NCI-H1436 treated with DMSO at 0.1 percent for 48 hours (cell line): ENCODE data around the gene STAT5A.
"Not testable (repeated sequence)": the region's sequence is repeated elsewhere in the genome, so short reads cannot be mapped to it uniquely, and the experiment has no call there.

ENCODE experiments used
- DNase-seq: peaks from one replicate; lab custom pipeline; 2025; lab: John Stamatoyannopoulos, UW

The STAT5A gene

DNA sequence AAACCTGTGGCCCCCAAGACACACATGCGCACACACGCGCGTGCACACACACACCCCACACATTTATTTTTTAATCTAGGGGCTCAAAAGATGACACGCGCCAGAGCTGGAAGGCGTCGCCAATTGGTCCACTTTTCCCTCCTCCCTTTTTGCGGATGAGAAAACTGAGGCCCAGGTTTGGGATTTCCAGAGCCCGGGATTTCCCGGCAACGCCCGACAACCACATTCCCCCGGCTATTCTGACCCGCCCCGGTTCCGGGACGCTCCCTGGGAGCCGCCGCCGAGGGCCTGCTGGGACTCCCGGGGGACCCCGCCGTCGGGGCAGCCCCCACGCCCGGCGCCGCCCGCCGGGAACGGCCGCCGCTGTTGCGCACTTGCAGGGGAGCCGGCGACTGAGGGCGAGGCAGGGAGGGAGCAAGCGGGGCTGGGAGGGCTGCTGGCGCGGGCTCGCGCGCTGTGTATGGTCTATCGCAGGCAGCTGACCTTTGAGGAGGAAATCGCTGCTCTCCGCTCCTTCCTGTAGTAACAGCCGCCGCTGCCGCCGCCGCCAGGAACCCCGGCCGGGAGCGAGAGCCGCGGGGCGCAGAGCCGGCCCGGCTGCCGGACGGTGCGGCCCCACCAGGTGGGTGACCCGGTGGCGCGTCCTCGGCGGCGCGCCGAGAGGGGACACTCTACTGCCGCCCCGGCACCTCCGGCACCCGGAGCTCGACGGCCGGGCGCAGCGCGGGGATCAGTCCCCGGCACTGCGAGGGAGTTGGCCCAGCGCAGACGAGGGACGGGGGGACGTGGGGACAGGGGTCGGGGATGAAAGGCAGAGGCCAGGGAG lies at the start of gene STAT5A:
TSS of gene STAT5A (plus strand) at position 522 of the 826 bp plus-strand sequence. CDS start 914 bp downstream, outside the sequence.
- no peak for DNase-seq

DNA sequence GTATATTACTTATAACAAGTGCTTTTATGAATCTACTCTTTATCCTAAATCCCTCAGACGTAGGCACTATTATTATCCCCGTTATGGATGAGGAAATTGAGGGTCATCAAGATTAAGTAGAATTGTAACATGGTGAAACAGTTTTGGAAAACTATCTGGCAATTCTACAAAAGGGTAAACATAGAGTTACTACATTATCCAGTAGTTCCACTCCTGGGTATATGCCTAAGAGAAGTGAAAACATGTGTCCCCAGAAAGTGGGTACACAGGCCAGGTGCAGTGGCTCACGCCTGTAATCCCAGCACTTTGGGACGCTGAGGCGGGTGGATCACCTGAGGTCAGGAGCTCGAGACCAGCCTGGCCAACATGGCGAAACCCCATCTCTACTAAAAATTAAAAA lies 48.7 kb upstream of the STAT5A start:
- DNase-seq, result not testable (repeated sequence)

DNA sequence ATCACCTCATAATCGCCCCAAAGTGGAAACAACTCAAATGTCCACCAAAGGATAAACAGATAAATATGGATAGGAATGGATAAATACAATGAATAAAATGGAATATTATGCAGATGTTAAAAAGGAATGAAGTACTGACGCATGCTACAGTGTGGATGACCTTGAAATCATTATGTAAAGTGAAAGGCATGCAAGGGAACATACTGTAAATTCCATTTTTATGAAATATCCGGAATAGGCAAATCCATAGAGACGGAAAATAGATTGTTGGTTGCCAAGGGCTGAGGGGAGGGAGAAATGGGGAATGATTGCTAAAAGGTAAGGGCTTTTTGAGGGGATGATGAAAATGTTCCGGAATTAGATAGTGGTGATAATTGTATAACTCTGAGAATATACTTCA lies 48.1 kb upstream of the STAT5A start:
- DNase-seq, result no peak

DNA sequence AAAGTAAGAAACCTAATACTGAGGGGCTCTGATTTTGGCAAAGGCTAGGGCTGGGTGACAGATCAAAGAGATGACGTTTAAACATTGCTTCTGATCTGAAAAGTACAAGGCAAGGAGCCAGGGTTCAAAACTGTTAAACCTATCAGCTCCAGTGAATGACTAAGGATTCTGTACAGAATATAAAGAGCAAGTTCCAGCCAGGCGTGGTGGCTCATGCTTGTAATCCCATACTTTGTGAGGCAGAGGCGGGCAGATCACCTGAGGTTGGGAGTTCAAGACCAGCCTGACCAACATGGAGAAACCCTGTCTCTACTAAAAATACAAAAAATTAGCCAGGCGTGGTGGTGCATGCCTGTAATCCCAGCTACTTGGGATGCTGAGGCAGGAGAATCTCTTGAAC lies 47.4 kb upstream of the STAT5A start:
- DNase-seq, result not testable (repeated sequence)

DNA sequence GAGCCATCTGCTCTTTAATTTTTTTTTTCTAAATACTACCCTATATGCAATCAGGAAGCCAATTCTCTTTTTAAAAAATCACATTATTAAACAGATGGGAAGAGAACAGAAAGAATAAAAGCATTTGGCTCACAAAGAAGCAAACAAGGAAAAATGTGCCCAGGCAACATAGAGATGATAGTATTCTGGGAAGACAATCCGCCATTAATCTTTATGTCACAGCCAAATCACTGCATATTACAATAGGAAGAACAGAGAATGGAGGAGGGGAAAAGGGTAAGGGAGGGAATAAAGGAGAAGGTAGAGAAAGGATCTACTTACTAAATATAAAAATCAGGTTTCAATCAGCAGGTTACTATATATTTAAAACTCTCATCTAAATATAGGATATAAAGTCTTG lies 46.4 kb upstream of the STAT5A start:
- no peak for DNase-seq

DNA sequence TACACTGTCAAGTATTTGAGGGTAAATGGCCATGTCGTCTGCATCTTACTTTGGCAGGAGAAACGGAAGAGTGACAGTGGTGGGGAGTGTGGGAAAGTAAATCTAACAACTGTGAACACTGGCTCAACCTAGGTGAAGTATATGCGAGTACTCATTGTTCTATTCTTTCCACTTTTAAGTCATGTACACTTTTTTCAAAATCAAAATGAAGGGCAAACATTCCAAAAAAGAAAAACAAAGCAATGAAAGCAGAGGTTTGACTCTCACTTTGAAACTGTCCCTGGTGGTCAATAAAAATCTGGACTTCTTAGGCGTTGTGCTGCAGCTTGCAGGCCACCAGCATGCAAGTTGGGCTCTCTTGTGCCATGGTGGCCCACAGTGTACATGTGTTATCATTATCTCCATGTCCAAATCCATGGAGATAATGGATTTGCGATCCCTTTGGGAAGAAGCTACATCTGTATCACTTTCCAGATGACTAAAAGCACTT lies 44.8 kb upstream of the STAT5A start:
- DNase-seq, result no peak

DNA sequence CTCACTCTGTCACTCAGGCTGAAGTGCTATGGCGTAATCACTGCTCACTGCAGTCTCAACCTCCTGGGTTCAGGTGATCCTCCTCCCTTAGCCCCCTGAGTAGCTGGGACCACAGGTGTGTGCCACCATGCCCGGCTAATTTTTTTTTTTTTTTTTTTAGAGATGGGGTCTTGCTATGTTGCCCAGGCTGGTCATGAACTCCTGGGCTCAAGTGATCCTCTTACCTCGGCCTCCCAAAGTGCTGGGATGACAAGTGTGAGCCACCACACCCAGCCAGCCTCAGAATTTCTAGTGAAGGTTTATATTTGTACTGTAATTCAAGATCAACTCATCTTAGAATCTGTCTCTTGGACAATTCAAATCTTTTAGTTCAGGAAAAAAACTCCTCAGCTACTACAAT lies 44.2 kb upstream of the STAT5A start:
- not testable (repeated sequence) for DNase-seq

DNA sequence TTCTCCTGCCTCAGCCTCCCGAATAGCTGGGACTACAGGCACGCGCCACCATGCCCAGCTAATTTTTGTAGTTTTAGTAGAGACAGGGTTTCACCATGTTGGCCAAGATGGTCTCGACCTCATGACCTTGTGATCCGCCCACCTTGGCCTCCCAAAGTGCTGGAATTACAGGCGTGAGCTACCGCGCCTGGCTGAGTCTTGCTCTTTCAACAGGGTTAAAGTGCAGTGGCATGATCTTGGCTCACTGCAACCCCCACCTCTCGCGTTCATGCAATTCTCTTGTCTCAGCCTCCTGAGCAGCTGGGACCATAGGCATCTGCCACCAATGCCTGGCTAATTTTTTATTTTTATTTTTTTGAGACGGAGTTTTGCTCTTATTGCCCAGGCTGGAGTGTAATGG lies 43.1 kb upstream of the STAT5A start:
- not testable (repeated sequence) for DNase-seq

DNA sequence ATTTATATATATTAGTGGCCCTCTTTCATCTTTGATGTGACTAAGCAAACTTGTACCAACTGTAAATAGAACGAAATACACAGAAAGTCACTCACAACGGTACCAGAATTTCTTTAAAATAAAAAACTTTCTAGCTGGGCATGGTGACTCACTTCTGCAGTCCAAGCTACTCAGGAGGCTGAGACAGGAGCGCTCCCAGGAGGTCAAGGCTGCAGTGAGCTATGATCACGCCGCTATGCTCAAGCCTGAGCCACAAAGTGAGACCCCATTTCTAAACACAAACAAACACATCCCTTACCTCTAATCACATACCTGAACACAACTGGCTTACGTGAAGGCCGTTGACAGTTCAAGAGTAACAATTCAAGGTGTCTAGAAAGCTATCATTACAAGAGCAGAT lies 41.8 kb upstream of the STAT5A start:
- DNase-seq, result no peak

DNA sequence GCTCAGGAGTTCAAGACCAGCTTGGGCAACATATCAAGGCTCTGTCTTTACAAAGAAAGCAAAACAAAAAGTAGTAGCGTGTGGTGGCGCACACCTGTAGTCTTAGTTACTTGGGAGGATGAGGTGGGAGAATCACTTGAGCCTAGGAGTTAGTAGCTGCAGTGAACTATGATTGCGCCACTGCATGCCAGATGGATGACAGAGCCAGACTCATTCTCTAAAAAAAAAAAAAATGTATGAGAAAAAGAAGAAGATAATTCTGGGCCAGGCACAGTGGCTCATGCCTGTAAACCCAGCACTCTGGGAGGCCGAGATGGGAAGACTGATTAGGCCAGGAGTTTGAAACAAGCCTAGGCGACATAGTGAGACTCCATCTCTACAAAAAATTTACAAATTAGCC lies 40.6 kb upstream of the STAT5A start:
- no peak for DNase-seq

DNA sequence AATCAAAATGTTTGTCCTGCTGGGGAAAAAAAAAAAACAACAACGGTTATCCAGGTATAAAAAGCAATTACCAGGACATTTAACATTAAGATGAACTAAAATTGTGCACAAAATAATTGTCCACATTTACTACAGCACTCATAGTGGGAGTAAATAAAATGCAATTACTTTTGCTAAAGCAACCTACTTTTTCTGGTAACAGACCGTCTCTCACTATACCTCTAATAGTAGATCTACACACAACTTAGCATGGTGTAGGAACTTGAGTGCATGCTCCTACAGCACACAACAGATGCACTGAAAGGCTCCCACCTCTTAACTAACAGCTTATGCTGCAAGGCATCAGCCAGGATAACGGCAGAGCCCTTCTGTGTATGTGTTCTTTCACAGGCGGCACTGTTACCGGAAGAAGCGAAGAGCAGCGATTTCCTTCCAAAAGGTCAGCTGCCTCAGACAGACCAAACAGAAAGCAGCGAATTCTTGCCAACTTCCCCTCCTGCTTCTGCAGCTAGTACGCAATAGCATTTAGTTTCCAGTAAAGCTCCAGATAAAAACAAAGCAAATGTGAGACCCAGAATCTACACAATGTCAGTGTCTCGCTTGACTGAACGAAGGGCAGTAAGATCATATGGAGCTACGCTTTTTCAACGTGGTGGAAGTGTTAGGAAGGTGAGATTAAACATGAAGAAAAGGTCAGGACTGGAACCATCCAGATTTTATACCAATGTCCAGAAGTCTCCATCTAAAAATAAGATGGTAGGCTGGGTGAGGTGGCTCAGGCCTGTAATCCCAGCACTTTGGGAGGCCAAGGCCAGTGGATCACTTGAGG lies 39.7 kb upstream of the STAT5A start:
- no peak for DNase-seq

DNA sequence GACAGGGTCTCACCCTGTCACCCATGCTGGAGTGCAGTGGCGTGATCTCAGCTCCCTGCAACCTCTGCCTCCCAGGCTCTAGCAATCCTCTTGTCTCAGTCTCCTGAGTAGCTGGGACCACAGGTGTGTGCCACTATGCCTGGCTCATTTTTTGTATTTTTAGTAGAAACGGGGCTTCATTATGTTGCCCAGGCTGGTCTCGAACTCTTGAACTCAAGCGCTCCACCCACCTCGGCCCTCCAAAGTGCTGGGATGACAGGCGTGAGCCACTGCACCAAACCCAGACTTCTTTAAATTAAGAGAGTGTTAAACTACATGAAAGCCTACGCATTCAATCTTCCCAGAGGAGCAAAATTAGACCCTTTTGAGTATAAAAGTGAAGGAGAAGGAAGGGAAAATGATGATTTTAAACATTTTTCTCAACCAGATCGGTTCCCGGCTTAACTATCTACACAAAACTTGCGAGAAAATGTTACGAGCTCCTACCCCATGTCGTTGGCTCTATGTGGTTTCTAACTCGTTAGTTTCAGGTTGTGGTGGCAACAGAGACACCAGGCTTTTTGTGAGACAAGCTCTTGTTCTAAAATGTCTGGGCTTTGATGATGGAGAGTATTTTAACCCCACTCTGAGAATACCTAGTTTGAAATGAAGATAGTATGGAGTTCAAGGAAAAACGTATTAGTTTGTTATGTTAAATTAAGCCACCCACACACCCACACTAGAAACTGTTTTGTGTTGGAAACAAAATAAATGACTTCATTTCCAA lies 38.4 kb upstream of the STAT5A start:
- DNase-seq, result no peak

DNA sequence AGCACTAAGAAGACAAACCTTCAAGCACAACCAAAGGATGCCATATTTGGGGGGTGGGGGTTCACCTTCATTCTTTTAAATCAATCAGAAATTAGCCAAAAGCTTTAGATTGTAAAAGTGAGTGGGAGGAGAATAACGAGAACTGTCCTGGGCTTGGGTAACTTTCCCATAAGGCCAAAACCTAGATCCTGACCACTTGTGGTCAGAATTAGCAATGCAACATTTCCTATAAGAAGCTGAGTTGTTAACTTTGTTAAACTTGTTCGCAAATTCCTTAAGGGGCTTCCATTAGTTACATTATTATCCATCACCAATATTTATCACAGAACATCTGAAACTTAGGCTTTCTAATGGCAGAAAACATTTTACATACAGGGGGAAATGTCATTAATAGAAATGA lies 37.2 kb upstream of the STAT5A start:
- no peak for DNase-seq

DNA sequence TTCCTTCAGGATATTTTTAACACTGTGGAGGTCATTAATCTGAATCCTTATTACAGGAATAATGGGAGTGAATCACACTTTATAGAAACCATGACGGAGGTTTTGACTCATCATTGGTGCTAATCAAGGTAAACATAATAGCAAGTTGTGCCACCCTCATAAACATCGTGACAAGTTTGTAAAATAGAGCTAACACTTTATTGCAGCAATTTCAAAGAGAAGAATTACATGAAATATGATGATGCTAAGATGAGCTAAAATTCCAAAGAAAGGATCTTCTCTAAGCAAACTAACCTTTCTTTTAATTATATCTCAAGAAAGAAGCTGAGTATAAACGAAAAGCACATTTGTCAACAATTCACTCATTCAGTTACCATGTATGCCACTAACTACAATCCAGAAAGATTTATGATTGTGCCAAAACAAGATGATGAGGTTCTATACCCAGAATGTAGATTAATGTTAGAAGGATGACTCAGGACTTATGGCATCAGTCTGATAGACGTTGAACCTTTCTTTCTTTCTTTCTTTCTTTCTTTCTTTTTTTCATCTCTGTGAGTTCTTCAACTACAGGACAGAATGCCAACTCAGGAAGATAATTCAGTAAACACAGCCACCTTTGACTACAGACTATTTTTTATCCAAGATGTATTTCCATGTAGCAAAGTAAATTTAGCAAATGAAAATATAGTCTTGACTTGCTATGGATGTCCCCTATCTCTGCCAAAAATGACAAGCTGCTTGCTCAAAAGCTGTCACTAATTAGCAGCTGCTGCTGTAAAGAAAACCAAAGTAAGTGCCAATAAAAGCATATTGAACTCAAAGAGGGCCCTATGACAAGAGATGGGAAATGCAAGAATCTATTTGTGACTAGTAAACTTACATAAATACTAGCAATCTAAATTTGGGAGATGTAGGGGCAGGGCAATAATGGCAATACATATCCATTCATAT lies 35.4 kb upstream of the STAT5A start:
- no peak for DNase-seq

DNA sequence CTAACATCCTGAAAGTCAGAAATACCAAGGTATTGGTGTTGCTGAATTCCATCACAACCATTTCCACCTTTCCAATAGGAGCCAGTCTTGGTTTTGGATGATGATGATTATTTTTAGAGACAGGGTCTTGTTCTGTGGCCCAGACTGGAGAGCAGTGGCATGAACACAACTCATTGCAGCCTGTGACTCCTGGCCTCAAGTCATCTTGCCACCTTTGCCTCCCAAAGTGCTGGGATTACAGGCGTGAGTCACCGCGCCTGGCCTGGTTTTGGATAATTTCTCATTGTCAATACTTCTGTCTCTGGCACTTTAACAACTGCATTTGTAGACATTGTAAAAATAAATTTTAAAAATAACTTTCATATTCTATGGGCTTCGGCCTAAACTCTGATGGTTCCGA lies 34.7 kb upstream of the STAT5A start:
- no peak for DNase-seq

DNA sequence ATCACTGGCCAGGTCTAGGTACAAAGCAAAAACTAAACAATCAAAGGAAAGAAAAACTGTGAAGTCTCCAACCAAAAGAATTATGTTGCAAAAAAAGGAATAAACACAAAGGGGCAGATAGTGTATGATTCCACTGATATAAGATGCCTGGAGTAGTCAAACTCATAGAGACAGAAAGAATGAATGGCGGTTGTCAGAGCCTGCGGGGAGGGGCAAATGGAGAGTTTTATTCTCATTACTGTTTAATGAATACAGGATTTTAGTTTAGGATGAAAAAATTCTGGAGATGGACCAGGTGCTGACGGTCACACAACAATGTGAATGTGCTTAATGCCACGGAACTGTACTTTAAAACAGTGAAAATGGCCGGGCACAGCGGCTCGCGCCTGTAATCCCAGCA lies 32.9 kb upstream of the STAT5A start:
- DNase-seq, result no peak

DNA sequence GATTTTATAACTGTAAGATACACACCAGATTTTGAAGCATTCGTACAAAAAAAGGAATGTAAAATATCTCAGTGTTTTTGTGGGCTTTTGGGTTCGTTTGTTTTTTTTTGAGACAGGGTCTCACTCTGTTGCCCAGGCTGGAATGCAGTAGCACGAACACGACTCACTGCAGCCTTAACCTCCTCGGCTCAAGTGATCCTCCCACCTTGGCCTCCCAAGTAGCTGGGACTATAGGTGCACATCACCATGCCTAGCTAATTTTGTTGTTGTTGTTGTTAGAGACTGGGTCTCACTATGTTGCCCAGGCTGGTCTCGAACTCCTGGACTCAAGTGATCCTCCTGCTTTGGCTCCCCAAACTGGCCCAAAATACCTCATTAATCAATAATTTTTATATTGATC lies 28.0 kb upstream of the STAT5A start:
- no peak for DNase-seq

DNA sequence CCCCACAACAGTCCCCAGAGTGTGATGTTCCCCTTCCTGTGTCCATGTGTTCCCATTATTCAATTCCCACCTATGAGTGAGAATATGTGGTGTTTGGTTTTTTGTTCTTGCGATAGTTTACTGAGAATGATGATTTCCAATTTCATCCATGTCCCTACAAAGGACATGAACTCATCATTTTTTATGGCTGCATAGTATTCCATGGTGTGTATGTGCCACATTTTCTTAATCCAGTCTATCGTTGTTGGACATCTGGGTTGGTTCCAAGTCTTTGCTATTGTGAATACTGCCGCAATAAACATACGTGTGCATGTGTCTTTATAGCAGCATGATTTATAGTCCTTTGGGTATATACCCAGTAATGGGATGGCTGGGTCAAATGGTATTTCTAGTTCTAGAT lies 23.9 kb upstream of the STAT5A start:
- not testable (repeated sequence) for DNase-seq

DNA sequence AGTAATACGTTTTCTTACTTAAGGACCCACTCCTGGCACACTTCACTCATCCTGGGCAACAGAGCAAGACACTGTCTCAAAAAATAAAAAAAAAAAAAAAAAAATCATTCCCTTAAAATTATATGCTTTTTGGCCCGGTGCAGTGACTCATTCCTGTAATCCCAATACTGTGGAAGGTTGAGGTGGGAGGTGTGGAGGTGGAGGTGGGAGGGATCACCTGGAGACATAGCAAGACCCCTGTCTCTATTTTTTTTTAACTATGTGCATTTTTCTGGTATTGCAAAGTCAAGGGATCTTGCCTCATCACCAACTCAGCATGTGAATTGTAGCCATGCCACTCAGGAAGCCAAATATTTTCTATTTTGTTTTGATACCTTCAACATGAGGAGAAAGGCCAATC lies 21.8 kb upstream of the STAT5A start:
- DNase-seq, result no peak

DNA sequence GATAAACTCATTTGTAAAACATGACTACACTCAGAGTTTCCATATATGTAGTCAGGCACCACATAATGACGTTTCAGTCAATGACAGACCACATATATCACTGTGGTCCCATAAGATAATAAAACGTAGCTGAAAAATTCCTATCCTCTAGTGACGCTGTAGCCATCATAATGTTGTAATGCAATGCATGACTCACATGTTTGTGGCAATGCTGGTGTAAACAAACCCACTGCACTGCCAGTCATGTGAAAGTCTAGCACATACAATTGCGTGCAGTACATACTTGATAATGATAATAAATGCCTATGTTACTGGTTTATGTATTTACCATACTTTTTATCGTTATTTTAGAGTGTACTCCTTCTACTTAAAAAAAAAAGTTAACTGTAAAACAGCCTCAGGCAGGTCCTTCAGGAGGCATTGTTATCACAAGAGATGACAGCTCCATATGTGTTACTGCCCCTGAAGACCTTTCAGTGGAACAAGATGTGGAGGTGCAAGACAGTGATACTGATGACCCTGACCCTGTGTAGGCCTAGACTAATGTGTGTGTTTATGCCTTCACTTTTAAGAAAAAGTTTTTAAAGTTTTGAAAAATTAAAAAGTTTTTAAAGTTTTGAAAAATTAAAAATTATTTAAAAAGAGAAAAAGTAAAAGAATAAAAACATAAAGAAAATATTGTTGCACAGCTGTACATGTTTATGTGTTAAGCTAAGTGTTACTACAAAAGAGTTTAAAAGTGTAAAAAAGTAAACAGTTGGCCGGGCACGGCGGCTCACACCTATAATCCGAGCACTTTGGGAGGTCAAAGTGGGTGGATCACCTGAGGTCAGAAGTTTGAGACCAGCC lies 21.2 kb upstream of the STAT5A start:
- DNase-seq, result no peak
